Activated CD4-positive, alpha-beta T cell treated with anti-CD3 and anti-CD28 coated beads for 1 hour (primary cell): Measurements from ENCODE around the gene AKR1D1.
"Not testable (repeated sequence)": the region's sequence is repeated elsewhere in the genome, so short reads cannot be mapped to it uniquely, and the experiment has no call there.

Experiments
- DNase-seq: peaks from one replicate; pipeline ENCODE4 v3.0.0-alpha.2; 2020

Gene AKR1D1

DNA sequence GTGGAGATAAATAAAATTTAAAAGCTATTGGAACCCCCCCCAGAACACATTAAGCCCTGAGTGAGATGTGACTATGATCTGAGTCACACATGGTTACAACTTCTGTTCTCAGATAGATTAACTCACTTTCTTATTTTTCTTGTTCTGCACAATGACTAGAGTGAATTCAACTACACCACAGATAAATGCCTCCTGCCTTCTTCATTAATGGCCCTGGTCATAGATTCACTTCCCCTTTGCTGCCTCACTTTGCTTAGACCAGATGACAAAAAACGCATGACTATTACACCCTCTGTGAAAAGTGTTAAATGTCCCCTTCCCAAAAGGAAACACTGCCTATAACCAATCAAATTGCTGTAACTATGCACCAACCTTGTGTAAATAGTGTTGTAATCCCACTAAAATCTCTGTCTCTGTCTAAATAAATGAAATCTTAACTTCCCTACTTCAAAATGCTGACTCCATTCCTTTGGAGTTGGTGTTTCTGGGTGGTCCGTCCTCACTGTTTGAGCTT lies 49.4 kb downstream of the AKR1D1 start:
- DNase-seq, result no peak

DNA sequence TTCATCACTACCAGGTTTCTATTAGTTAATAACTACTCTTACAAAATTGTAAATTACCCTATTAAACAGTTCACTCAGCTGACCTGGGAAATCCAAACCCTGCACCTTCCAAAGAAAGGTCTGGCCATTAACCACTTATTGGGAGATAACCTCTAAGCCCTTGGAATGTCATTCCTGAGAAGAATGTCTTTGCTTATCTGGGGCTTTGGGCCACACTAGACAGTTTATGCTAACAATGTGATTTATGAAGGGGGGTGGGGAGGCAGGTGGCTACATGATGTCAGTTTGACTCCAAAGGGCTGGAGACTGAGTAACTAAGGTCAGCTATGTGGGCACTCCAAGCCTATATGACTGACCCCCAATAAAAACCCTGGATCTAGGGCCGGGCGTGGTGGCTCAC lies 50.7 kb downstream of the AKR1D1 start:
- no peak for DNase-seq

- DNase-seq, result no peak
Measured at GRCh38 chr7:138127996-138128395, 51.7 kb downstream of the AKR1D1 start.

- no peak for DNase-seq
Measured at GRCh38 chr7:138129551-138130165, 53.4 kb downstream of the AKR1D1 start.

GRCh38 chr7:138137423-138138171 lies 61.3 kb downstream of the AKR1D1 start:
- no peak for DNase-seq

DNA sequence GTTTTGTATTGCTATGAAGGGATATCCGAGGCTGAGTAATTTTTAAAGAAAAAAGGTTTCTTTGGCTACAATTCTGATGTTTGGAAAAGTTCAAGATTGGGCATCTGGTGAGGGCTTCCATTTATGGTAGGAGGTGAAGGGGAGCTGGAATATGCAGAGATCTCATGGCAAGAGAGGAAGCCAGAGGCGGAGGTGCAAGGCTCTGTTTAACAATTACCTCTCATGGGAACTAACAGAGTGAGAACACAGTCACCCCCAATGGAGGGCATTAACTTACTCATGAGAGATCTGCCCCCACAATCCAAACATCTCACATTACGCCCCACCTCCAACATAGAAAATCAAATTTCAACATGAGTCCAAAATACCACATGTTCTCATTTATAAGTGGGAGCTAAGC lies 62.0 kb downstream of the AKR1D1 start:
- no peak for DNase-seq

DNA sequence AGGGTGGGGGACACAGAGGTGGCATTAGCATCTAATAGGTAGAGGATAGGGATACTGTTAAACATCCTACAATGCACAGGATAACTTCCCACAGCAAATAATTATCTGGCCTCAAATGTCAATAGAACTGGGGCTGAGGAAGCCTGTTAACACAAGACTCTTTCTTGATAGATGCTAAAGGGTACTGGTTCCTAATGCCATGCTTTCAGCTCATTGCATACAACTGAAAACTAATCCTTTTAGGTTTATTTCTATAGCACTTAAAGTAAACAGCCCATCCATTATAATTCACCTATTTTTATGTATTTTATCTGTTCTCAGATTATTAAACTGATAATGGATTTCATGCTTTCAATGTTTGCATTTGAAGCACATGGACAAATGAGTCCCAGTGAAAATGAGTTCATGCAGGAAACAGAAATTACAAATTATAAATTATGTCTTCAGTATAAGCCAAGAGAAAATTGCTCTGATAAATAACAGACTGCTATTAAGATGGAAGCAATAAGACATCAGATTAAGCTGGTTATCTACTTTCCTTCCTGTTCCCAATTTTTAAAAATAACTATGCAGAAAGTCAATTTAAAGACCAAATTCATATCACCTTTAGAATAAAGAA lies 66.4 kb downstream of the AKR1D1 start:
- DNase-seq, result no peak

- no peak for DNase-seq
Measured at GRCh38 chr7:138144958-138145357, 68.7 kb downstream of the AKR1D1 start.

GRCh38 chr7:138146221-138146620 lies 70.0 kb downstream of the AKR1D1 start:
- DNase-seq, result not testable (repeated sequence)

DNA sequence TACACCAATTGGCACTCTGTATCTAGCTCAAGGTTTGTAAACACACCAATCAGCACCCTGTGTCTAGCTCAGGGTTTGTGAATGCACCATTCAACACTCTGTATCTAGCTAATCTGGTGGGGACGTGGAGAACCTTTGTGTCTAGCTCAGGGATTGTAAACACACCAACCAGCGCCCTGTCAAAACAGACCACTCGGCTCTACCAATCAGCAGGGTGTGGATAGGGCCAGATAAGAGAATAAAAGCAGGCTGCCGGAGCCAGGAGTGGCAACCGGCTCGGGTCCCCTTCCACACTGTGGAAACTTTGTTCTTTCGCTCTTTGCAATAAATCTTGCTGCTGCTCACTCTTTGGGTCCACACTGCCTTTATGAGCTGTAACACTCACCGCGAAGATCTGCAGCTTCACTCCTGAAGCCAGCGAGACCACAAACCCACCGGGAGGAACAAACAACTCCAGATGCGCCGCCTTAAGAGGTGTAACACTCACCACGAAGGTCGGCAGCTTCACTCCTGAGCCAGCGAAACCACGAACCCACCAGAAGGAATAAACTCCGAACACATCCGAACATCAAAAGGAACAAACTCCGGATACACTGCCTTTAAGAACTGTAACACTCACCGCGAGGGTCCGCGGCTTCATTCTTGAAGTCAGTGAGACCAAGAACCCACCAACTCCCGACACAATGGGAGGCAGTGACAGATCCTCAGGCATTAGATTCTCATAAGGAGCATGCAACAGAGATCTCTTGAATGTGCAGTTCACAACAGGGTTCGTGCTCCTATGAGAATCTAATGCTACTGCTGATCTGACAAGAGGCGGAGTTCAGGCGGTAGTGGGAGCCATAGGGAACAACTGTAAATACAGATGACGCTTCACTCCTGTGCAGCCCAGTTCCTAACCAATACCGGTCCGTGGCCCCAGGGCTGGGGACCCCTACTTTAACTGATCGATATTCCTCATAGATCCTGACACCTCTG lies 70.8 kb downstream of the AKR1D1 start:
- not testable (repeated sequence) for DNase-seq

DNA sequence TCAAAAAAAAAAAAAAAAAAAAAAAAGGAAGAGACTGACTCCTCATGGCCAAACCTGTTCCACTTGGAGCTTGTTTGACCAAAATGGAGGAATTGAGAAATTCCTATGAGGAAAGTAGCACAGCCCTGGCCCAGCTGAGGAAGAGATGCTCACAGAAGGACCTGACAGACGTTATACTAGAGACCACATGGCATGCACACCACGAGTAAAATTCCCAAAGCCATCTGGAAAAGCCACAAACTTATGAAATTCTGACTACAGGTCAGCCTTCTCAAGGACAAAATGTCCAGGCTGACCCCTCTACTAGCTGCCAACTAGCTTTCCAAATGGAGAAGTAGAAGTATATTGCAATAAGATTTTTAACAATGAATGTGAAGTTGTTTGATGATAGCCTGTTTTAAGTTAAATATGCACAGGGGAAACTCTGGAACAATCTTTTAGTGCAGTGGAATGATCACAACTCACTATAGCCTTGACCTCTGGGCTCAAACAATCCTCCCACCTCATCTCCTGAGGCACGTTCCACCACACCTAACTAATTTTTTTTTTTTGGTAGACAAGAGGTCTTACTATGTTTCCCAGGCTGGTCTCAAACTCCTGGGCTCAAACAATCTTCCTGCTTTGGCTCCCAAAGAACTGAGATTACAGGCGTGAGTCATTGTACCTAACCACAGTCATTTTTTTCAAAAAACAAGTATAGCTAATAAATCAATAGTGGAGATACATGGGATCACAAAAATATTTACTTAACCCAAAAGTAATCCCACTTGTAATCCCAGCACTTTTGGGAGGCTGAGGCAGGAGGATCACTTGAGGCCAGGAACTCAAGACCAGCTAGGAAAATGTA lies 75.7 kb downstream of the AKR1D1 start:
- no peak for DNase-seq

DNA sequence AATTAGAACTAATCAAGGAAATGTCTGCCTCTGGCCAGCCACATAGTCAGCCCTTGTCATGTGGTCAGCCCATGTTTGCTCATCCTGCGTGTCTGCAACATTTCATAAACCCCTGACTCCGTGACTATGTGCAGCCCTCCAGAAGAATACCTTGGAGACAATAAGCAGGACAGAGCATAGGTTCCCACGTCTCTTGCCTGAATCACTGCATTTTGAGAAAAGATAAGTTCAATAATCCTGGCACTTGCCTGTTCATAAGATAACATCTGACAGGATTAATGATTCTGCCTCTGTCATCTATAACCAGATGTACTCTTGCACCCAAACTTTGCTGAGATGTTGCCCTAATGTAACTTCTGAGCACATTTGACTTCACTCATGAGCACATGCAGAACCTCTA lies 78.4 kb downstream of the AKR1D1 start:
- no peak for DNase-seq

GRCh38 chr7:138157702-138158101 lies 81.4 kb downstream of the AKR1D1 start:
- no peak for DNase-seq

- DNase-seq, result no peak
Measured at GRCh38 chr7:138158739-138159528, 82.7 kb downstream of the AKR1D1 start.

DNA sequence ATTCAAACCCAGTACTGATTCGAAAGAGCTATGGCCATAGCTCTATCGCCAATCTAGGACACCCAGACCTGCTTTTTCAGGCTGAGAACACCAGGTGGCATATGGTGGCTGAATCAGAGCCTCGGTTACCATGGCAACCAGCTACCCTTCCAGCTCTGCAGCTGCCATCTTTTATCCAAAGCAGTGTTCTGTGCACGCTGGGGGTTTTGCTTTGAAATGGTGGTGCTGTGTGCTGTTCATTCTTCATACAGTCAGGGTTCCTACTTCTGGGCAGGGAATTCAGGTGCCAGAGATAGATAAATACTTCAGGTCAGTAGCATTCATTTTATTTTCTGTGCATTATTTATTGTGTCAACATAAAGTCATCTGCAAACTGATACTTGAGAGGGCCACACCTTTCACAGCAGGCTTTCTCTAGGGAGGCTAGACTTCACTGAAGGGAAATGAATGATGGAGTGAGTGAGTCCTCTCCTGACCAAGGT lies 85.4 kb downstream of the AKR1D1 start:
- DNase-seq, result peak; percentile 59

- DNase-seq, result no peak
Measured at GRCh38 chr7:138162236-138162635, 86.0 kb downstream of the AKR1D1 start.

GRCh38 chr7:138163800-138164199 lies 87.5 kb downstream of the AKR1D1 start:
- DNase-seq, result no peak

DNA sequence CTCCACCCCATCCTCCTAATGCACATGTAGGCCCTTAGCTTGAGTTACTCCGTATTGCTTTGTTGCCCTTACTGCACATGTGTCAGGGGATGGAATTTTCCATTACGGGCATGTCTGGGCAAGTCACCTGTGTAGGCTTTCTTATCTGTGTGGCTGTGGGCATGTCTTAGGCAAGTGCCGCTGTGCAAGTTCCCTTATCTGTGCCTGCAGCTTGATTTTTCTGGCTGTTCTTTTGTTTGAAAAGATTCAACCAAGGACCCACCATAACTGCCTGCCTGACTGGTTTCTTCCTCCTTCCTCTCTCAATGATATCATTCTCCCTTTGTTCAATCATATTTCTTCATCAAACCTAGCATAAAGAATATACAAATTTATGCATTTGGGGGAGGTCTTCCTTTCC lies 88.5 kb downstream of the AKR1D1 start:
- DNase-seq, result no peak

DNA sequence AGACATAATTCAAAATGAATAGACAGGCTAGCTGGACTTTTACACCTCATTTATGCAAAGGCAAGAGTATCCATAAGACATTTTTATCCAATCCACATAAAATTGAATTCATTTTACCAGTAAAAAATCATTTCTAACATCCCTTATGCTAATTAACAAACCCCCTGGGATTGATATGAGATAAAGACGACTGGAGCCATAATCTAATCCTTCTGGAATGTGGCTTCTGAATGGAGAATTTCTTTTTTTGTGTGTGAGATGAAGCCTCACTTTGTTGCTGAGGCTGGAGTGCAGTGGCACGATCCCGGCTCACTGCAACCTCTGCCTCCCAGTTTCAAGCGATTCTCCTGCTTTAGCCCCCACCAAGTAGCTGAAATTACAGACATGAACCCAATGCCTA lies 90.4 kb downstream of the AKR1D1 start:
- no peak for DNase-seq

- DNase-seq, result no peak
Measured at GRCh38 chr7:138167222-138167621, 91.0 kb downstream of the AKR1D1 start.

DNA sequence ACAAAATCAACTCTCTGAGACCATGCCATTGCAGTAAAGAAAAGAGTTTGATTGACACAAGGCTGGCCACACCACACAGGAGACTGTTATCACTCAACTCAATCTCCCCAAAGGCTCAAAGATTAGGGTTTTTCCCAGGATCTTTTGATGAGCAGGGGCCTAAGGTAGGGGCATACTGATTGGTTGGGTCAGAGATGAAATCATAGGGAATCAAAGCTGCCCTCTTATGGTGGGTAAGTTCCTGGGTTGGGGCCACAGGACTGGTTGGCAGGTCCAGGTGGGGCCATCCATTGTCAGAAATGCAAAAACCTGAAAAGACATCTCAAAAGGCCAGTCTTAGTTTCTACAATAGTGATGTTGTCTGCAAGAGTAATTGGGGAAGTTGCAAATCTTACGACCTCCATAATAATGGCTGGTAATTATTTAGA lies 91.6 kb downstream of the AKR1D1 start:
- no peak for DNase-seq
